ENCODE data around the gene POLE3. TPM values are rescaled to one million over a fixed set of nuclear protein-coding genes. Genes with fewer than 3 reads are reported as not detected.
A peak's percentile ranks its signal among the peaks of the same experiment; 100 is the strongest.

The POLE3 gene
- total and polyA plus RNA-seq, 9 of the 15 experiments (the other 6 are each of a cell fraction or from before 2014, with no cell fraction given), result 52.6 to 179 (median 110) TPM

GRCh38 chr9:113454914-113455761, 44.7 kb upstream of the POLE3 start (continued):
- TF ChIP-seq ZNF318 (IDR thresholded peaks at IDR 0.05; ENCODE audit: borderline replicate concordance in 1 of 2, low read depth in 1 of 2) (no peak), IRF2 (CRISPR knock-in tag; IDR thresholded peaks at IDR 0.05) (no peak), RFX1 (IDR thresholded peaks at IDR 0.05) (no peak), ZSCAN29 (IDR thresholded peaks at IDR 0.05) (no peak), ARID3A (IDR thresholded peaks at IDR 0.05; ENCODE audit: borderline replicate concordance, low read depth, low read length) (no peak), NFIC (IDR thresholded peaks at IDR 0.05) (peak; percentile 48; the same call in 1 of the 2 replicates), ZNF518B (CRISPR knock-in tag; IDR thresholded peaks at IDR 0.05) (no peak), TAL1 (IDR thresholded peaks at IDR 0.05) (peak; percentile 75; the same call in 1 of the 2 replicates), BRF1 (IDR thresholded peaks at IDR 0.05; ENCODE audit: borderline replicate concordance, extremely low read depth, insufficient read length) (no peak), ZNF197 (CRISPR knock-in tag; IDR thresholded peaks at IDR 0.05; ENCODE audit: low read depth) (no peak), BCOR (IDR thresholded peaks at IDR 0.05) (peak; percentile 53; the same call in 1 of the 2 replicates), GATAD2A (IDR thresholded peaks at IDR 0.05) (no peak; the same call in 1 of the 2 replicates), NCOA2 (IDR thresholded peaks at IDR 0.05; ENCODE audit: partially characterized antibody in 2 of 2) (no peak), ZNF140 (CRISPR knock-in tag; IDR thresholded peaks at IDR 0.05) (no peak)
